ENCODE data around the gene HSPA9.

DNA sequence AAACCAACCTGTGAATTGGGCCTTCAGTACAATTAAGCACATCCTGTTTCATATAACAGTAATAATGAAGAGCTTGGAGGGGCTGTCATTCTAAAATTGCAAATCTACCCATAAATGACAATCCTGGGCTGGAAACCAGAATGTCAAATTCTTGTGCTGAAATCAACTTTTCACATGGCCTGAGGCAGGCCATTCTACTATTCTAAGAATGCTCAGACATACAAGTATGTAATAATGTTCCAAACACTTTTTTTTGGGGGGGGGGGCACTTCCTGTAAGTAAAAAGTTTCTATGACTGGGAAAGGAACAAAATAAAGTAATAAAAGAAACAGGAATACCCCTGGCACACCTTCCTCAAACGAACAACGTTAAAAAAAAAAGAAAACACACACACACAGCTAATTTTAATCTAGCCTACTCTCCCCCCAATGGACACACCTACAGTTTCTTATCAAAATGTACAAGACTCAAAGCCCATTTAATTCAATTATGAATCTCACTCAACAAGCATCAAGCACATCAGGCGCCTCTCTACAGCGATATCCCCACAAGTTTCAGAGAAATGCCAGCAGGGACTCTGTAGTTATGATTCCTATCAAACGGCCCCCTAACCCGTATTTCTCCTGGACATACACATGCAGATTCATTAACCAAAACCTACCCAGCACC, 33.6 kb downstream of the HSPA9 start:
- TF ChIP-seq TAF1 (IDR thresholded peaks at IDR 0.05; ENCODE audit: low read depth) (no peak), EP300 (IDR thresholded peaks at IDR 0.05; ENCODE audit: borderline replicate concordance) (no peak), RAD21 (IDR thresholded peaks at IDR 0.05; ENCODE audit: low read depth) (no peak), YY1 (IDR thresholded peaks at IDR 0.05; ENCODE audit: low read depth) (no peak), EGR1 (IDR thresholded peaks at IDR 0.05) (no peak), CREB1 (IDR thresholded peaks at IDR 0.05; ENCODE audit: low read depth) (no peak), TEAD4 (IDR thresholded peaks at IDR 0.05) (no peak), ZBTB7A (IDR thresholded peaks at IDR 0.05; ENCODE audit: low read depth) (no peak), FOXM1 (IDR thresholded peaks at IDR 0.05; ENCODE audit: borderline replicate concordance, low read depth) (no peak), CEBPB (IDR thresholded peaks at IDR 0.05) (no peak)
- TF ChIP-seq, protein P1, sequence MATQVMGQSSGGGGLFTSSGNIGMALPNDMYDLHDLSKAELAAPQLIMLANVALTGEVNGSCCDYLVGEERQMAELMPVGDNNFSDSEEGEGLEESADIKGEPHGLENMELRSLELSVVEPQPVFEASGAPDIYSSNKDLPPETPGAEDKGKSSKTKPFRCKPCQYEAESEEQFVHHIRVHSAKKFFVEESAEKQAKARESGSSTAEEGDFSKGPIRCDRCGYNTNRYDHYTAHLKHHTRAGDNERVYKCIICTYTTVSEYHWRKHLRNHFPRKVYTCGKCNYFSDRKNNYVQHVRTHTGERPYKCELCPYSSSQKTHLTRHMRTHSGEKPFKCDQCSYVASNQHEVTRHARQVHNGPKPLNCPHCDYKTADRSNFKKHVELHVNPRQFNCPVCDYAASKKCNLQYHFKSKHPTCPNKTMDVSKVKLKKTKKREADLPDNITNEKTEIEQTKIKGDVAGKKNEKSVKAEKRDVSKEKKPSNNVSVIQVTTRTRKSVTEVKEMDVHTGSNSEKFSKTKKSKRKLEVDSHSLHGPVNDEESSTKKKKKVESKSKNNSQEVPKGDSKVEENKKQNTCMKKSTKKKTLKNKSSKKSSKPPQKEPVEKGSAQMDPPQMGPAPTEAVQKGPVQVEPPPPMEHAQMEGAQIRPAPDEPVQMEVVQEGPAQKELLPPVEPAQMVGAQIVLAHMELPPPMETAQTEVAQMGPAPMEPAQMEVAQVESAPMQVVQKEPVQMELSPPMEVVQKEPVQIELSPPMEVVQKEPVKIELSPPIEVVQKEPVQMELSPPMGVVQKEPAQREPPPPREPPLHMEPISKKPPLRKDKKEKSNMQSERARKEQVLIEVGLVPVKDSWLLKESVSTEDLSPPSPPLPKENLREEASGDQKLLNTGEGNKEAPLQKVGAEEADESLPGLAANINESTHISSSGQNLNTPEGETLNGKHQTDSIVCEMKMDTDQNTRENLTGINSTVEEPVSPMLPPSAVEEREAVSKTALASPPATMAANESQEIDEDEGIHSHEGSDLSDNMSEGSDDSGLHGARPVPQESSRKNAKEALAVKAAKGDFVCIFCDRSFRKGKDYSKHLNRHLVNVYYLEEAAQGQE (IDR thresholded peaks at IDR 0.05; ENCODE audit: low read depth) = no peak
- TF ChIP-seq, protein P2, sequence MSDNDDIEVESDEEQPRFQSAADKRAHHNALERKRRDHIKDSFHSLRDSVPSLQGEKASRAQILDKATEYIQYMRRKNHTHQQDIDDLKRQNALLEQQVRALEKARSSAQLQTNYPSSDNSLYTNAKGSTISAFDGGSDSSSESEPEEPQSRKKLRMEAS (IDR thresholded peaks at IDR 0.05) = no peak

Measured in Ishikawa (cell line).